ENCODE results near the gene BICD1. TPM values are rescaled to one million over a fixed set of nuclear protein-coding genes. Genes with fewer than 3 reads are reported as not detected.

The BICD1 gene
- total and polyA plus RNA-seq, 7 donors = 0.60 to 16.0 (median 9.4) TPM

DNA sequence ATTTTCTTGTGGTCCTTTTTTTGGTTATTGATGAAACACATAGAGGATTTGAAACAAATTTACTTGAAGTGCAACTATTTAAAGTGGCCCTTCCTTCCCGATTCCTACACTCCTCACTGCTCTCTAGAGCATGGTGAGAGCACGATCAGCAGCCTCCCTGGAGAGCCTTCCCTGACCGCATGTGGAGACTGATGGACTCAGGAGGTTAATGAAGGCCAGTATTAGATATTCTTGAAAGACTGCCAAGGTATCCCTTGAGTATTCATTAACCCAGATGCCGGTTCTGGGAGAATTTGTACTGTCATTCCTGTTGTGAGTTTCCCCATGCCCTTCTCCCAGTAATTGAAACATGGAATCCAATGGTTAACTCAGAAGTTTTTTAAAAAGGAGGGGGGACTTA, 189.9 kb downstream of the BICD1 start:
- Histone ChIP-seq H3K36me3 (peaks cover 0 to 5% (median 0%) of the 10 kb centered on the region in 4 donors), H3K27me3 (no peaks in the 10 kb centered on the region), H3K27ac (no peak overlapping the region), H3K4me1 (no peaks in the 10 kb centered on the region), H3K9me3 (no peaks in the 10 kb centered on the region), H3K4me3 (no peak overlapping the region)
- TF ChIP-seq POLR2A (IDR thresholded peaks at IDR 0.05) (no peak), POLR2AphosphoS5 (IDR thresholded peaks at IDR 0.05) (no peak)
- TF ChIP-seq, protein P1, sequence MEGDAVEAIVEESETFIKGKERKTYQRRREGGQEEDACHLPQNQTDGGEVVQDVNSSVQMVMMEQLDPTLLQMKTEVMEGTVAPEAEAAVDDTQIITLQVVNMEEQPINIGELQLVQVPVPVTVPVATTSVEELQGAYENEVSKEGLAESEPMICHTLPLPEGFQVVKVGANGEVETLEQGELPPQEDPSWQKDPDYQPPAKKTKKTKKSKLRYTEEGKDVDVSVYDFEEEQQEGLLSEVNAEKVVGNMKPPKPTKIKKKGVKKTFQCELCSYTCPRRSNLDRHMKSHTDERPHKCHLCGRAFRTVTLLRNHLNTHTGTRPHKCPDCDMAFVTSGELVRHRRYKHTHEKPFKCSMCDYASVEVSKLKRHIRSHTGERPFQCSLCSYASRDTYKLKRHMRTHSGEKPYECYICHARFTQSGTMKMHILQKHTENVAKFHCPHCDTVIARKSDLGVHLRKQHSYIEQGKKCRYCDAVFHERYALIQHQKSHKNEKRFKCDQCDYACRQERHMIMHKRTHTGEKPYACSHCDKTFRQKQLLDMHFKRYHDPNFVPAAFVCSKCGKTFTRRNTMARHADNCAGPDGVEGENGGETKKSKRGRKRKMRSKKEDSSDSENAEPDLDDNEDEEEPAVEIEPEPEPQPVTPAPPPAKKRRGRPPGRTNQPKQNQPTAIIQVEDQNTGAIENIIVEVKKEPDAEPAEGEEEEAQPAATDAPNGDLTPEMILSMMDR (IDR thresholded peaks at IDR 0.05) = no peak
- no peak for DNase-seq
- intact Hi-C loops (cut with DNase I) = no loop called here
- 67 to 70% methylated on average over 4 of the region's 4 CpGs for whole genome bisulfite sequencing, 2 donors

DNA sequence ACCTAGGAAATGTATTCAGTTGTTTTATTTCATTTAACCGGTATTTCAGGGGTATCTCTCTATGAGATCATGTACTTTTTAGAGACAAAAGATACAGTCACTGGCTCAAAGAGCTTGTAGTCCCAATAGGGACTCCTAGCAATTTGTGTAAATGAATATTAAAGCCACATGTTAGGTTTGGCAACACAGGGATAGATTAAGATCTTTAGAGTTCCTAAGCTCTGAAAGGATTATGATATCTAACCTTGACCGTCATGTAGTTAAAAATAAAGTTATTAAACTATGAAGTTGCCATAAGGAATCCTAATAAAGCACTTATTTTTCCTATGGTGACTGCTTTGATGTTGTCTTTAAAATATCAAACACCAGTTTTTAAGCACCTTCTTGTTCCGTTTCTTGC, 192.3 kb downstream of the BICD1 start:
- Histone ChIP-seq H3K27me3 (no peaks in the 10 kb centered on the region), H3K9me3 (no peaks in the 10 kb centered on the region), H3K4me1 (no peaks in the 10 kb centered on the region), H3K4me3 (no peak overlapping the region), H3K36me3 (peaks cover 0 to 3% (median 0%) of the 10 kb centered on the region in 4 donors), H3K27ac (no peak overlapping the region)
- TF ChIP-seq, protein P1 (IDR thresholded peaks at IDR 0.05) = no peak
- no peak for TF ChIP-seq POLR2AphosphoS5 (IDR thresholded peaks at IDR 0.05)
- no peak for TF ChIP-seq EP300 (IDR thresholded peaks at IDR 0.05)
- no peak for TF ChIP-seq POLR2A (IDR thresholded peaks at IDR 0.05)
- WGBS, 2 donors = 80 to 87% methylated on average over 3 of the region's 3 CpGs
- intact Hi-C loops (cut with DNase I) = no loop called here
- no peak for DNase-seq

DNA sequence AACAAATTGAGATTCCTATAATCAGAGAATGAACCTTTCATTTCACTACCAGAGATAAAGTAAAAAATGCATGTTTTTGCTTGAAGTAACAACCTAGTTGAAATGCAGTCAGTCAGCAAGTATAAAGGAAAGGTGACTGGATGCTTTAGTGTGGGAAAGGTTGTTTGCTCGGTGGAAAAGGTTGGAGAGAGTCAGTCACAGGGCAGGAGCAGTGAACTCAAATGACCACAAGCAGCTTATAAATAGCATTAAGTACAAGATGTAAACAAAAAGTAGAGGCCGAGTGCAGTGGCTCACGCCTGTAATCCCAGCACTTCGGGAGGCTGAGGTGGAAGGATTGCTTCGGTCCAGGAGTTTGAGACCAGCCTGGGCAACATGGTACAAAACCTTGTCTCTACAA, 194.6 kb downstream of the BICD1 start:
- intact Hi-C loops (cut with DNase I) = loop anchor here (10.0 kb wide), 1 partner anchor 336 kb away; no protein-coding TSS in a partner anchor
- Histone ChIP-seq H3K27me3 (no peaks in the 10 kb centered on the region), H3K27ac (no peak overlapping the region), H3K4me3 (no peak overlapping the region), H3K36me3 (peaks cover 0 to 6% (median 0%) of the 10 kb centered on the region in 4 donors), H3K4me1 (no peaks in the 10 kb centered on the region), H3K9me3 (no peaks in the 10 kb centered on the region)
- WGBS, 2 donors = 88 to 89% methylated on average over 5 of the region's 5 CpGs
- no peak for TF ChIP-seq POLR2A (IDR thresholded peaks at IDR 0.05)
- TF ChIP-seq, protein P1 (IDR thresholded peaks at IDR 0.05) = no peak
- no peak for TF ChIP-seq EP300 (IDR thresholded peaks at IDR 0.05)
- no peak for TF ChIP-seq POLR2AphosphoS5 (IDR thresholded peaks at IDR 0.05)
- no peak for DNase-seq

DNA sequence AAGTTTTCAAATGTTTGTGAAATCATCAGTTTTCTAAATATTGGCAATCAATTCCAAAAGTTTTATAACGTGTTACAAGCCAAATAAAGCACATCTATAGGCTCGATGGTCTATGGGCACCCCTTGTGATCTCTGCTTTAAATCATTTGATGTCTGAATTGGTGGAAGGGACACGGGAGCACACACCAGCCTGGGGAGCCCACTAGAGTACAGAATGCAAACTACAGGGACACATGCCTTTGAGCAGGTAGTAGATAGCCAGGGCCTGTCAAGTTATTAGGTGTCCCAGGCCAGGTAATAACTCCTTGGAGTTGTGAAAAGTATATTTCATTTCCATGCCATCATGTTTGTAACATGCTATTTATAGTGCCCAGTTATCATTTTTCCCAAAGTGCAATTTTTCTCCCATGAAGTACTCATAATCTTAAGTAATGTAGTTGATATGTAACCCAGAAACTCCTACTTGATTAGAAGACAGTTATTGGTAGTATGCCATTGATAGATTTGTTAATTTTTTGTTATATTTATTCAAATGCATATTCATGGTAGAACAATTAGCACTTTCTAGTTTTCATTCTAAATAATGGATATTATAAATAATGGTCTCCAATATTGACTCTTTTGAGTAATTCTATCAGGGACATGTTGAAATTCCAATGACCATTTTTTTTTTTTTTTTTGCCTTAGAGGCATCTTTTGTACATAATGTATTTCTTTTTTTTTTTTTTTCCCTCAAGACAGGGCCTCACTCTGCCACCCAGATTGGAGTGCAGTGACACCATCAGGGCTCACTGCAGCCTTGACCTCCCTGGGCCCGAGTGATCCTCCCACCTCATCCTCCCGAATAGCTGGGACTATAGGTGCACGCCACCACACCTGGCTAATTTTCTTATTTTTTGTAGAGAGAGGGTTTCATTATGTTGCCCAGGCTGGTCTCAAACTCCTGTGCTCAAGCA, 195.8 kb downstream of the BICD1 start:
- no peak overlapping the region for H3K27ac ChIP-seq
- WGBS, 2 donors = 66 to 92% methylated on average over 6 of the region's 6 CpGs
- no peak for DNase-seq
- H3K27me3 ChIP-seq = no peaks in the 10 kb centered on the region
- H3K9me3 ChIP-seq = no peaks in the 10 kb centered on the region
- intact Hi-C loops (cut with DNase I) = loop anchor here (10.0 kb wide), 1 partner anchor 338 kb away; no protein-coding TSS in a partner anchor
- H3K36me3 ChIP-seq = peaks cover 0 to 10% (median 0%) of the 10 kb centered on the region in 4 donors
- H3K4me1 ChIP-seq = no peaks in the 10 kb centered on the region
- no peak for TF ChIP-seq EP300 (IDR thresholded peaks at IDR 0.05)
- TF ChIP-seq, protein P1 (IDR thresholded peaks at IDR 0.05) = peak in 1 of 4 experiments; percentile 16
- H3K4me3 ChIP-seq = no peak overlapping the region
